HG03457 (cell line): ENCODE results near the gene GPRC5D.

Experiments used
- ATAC-seq: cut with Tn5 transposase; IDR thresholded peaks from one replicate; pipeline ENCODE4 v1.9.1; 2021; ENCODE audit warnings: moderate number of reproducible peaks; ENCODE audit not compliant: unreplicated experiment

Gene GPRC5D

GRCh38 chr12:12938541-12938940 lies 13.4 kb downstream of the GPRC5D start:
- no peak for ATAC-seq

- ATAC-seq = no peak
Observed at GRCh38 chr12:12936983-12937491, 14.9 kb downstream of the GPRC5D start.

- no peak for ATAC-seq
Observed at GRCh38 chr12:12934556-12934955, 17.4 kb downstream of the GPRC5D start.

GRCh38 chr12:12933742-12934141 lies 18.2 kb downstream of the GPRC5D start:
- ATAC-seq = no peak

- ATAC-seq = no peak
Observed at GRCh38 chr12:12930633-12931219, 21.2 kb downstream of the GPRC5D start.

GRCh38 chr12:12929696-12930095 lies 22.3 kb downstream of the GPRC5D start:
- no peak for ATAC-seq

GRCh38 chr12:12927211-12928079 lies 24.5 kb downstream of the GPRC5D start:
- ATAC-seq = no peak

GRCh38 chr12:12926571-12927071 lies 25.3 kb downstream of the GPRC5D start:
- no peak for ATAC-seq

- ATAC-seq = no peak
Observed at GRCh38 chr12:12925388-12925787, 26.6 kb downstream of the GPRC5D start.

GRCh38 chr12:12924169-12924568 lies 27.8 kb downstream of the GPRC5D start:
- no peak for ATAC-seq

- ATAC-seq = no peak
Observed at GRCh38 chr12:12922978-12923377, 29.0 kb downstream of the GPRC5D start.

- ATAC-seq = no peak
Observed at GRCh38 chr12:12922191-12922616, 29.8 kb downstream of the GPRC5D start.

GRCh38 chr12:12919666-12920435 lies 32.1 kb downstream of the GPRC5D start:
- no peak for ATAC-seq

- no peak for ATAC-seq
Observed at GRCh38 chr12:12918781-12919389, 33.1 kb downstream of the GPRC5D start.

GRCh38 chr12:12917517-12917916 lies 34.5 kb downstream of the GPRC5D start:
- no peak for ATAC-seq

GRCh38 chr12:12916135-12916944 lies 35.6 kb downstream of the GPRC5D start:
- no peak for ATAC-seq

- no peak for ATAC-seq
Observed at GRCh38 chr12:12915656-12916055, 36.3 kb downstream of the GPRC5D start.

- no peak for ATAC-seq
Observed at GRCh38 chr12:12912711-12913110, 39.3 kb downstream of the GPRC5D start.

- no peak for ATAC-seq
Observed at GRCh38 chr12:12909995-12910420, 42.0 kb downstream of the GPRC5D start.
